LNCaP clone FGC (cell line): ENCODE data around the gene TTC31.

Experiments used
- DNase-seq: peaks from one replicate; pipeline ENCODE4 v3.0.0-alpha.2; 2011; ENCODE audit warnings: low read depth
- H3K4me3 ChIP-seq: 2 replicates; pipeline ENCODE4 v1.5.1; 2011; ENCODE audit warnings: mild to moderate bottlenecking, low read depth, low read length, control low read depth
- CTCF ChIP-seq: IDR thresholded peaks from 2 replicates; pipeline ENCODE4 v1.5.1; 2012; ENCODE audit warnings: mild to moderate bottlenecking; ENCODE audit not compliant: control insufficient read depth, insufficient read depth; ENCODE audit errors: extremely low read depth

Gene TTC31

GRCh38 chr2:74482801-74483674 is at the start of gene TTC31, which contains the start of gene CCDC142:
TTC31 (plus strand) TSS chr2:74483081; CDS start chr2:74483096, 15 bp downstream.
CCDC142 (minus strand) TSS chr2:74482998; CDS start chr2:74482837, 161 bp downstream.
- peak; percentile 71 for TF ChIP-seq CTCF

GRCh38 chr2:74436111-74436805 is 46.6 kb upstream of the TTC31 start:
- no peak for DNase-seq
- no peak overlapping the region for H3K4me3 ChIP-seq
- no peak for TF ChIP-seq CTCF

More at GRCh38 chr2:74482801-74483674, at the start of gene TTC31, which contains the start of gene CCDC142:
- peak; percentile 71 for DNase-seq
- H3K4me3 ChIP-seq: peak within 1 kb of the TSS; percentile 78

- DNase-seq: no peak
- no peak overlapping the region for H3K4me3 ChIP-seq
- TF ChIP-seq CTCF: no peak
Observed at GRCh38 chr2:74436848-74437695, 45.8 kb upstream of the TTC31 start.

- no peak for TF ChIP-seq CTCF
- no peak overlapping the region for H3K4me3 ChIP-seq
- DNase-seq: no peak
Observed at GRCh38 chr2:74438248-74438647, 44.6 kb upstream of the TTC31 start.

GRCh38 chr2:74439373-74439772 is 43.5 kb upstream of the TTC31 start:
- DNase-seq: no peak
- H3K4me3 ChIP-seq: peak overlapping the region; percentile 67; the same call in 1 of the 2 replicates
- TF ChIP-seq CTCF: no peak

GRCh38 chr2:74439803-74440377 is 43.0 kb upstream of the TTC31 start:
- H3K4me3 ChIP-seq: peak overlapping the region; percentile 67
- DNase-seq: no peak
- no peak for TF ChIP-seq CTCF
